Fibroblast of lung (primary cell): ENCODE measurements around the gene PTPRZ1. TPM values are rescaled to one million over a fixed set of nuclear protein-coding genes. Genes with fewer than 3 reads are reported as not detected.

ENCODE experiments used
- DNase-seq, 2 donors: peaks; one replicate each; pipeline versions ENCODE4 v3.0.0 to v3.0.0-alpha.2; 2010; ENCODE audit warnings: low read depth in 2 of 2
- H2AFZ ChIP-seq: 2 replicates; pipeline ENCODE4 v1.5.1; 2012; ENCODE audit warnings: low read length, control low read depth, inconsistent platforms
- H3K27ac ChIP-seq: 2 replicates; pipeline ENCODE4 v1.5.1; 2011; ENCODE audit warnings: low read length, control low read depth; ENCODE audit not compliant: insufficient read depth
- H3K27me3 ChIP-seq: 2 replicates; pipeline ENCODE4 v1.5.1; 2011; ENCODE audit warnings: mild to moderate bottlenecking, low read length; ENCODE audit not compliant: control insufficient read depth, insufficient read depth
- H3K36me3 ChIP-seq: 2 replicates; pipeline ENCODE4 v1.5.1; 2011; ENCODE audit warnings: low read length; ENCODE audit not compliant: control insufficient read depth, insufficient read depth
- H3K4me1 ChIP-seq: 2 replicates; pipeline ENCODE4 v1.5.1; 2011; ENCODE audit warnings: low read length; ENCODE audit not compliant: control insufficient read depth, insufficient read depth; ENCODE audit errors: extremely low read depth
- H3K4me2 ChIP-seq: 2 replicates; pipeline ENCODE4 v1.5.1; 2011; ENCODE audit warnings: low read length, control low read depth; ENCODE audit not compliant: insufficient read depth; ENCODE audit errors: extremely low read depth
- H3K4me3 ChIP-seq, 4 experiments: fragments of 200-600 bp in 1 of 4; sonication (generic) in 1 of 4; replicated peaks in 1 of 4; 2 replicates each; pipeline ENCODE4 v1.5.1; 2011 to 2016; ENCODE audit warnings: low read length in 4 of 4, low read depth in 3 of 4, mild to moderate bottlenecking in 3 of 4, control low read depth in 2 of 4, inconsistent platforms in 1 of 4, mixed read lengths in 1 of 4; ENCODE audit not compliant: insufficient read depth in 1 of 4; ENCODE audit errors: control extremely low read depth in 1 of 4
- H3K79me2 ChIP-seq: 2 replicates; pipeline ENCODE4 v1.5.1; 2012; ENCODE audit warnings: mild to moderate bottlenecking, low read length, inconsistent platforms; ENCODE audit not compliant: control insufficient read depth, insufficient read depth
- H3K9ac ChIP-seq: 2 replicates; pipeline ENCODE4 v1.5.1; 2011; ENCODE audit warnings: mild to moderate bottlenecking, low read length, control low read depth; ENCODE audit not compliant: insufficient read depth
- H3K9me3 ChIP-seq: 2 replicates; pipeline ENCODE4 v1.5.1; 2012; ENCODE audit warnings: low read depth, low read length; ENCODE audit not compliant: control insufficient read depth, insufficient read depth
- H4K20me1 ChIP-seq: 2 replicates; pipeline ENCODE4 v1.5.1; 2011; ENCODE audit warnings: low read length; ENCODE audit not compliant: control insufficient read depth, insufficient read depth; ENCODE audit errors: extremely low read depth
- EZH2 ChIP-seq: IDR thresholded peaks from 2 replicates; pipeline ENCODE4 v1.5.1; 2012; ENCODE audit warnings: low read length, control low read depth, mild to moderate bottlenecking; ENCODE audit errors: missing control alignments
- polyA plus RNA-seq, 2 donors: library from polyadenylated mRNA; depleted of rRNA in 1 of 2; stranded (reverse) in 1 of 2; unstranded in 1 of 2; fragments of >200 nt; gene quantifications; 2 replicates each; pipeline ENCODE4 v1.2.1, GENCODE V29; 2011 to 2012; ENCODE audit warnings: missing spikeins in 1 of 2
- total RNA-seq: library from RNA; depleted of rRNA; stranded (reverse); fragments of >200 nt; gene quantifications from 2 replicates; pipeline ENCODE4 v1.2.1, GENCODE V29; 2014
- TF ChIP-seq, protein P1 (sequence below), 2 donors: IDR thresholded peaks in 1 of 2; conservative IDR thresholded peaks in 1 of 2; 1 replicate in 1 of 2; 2 replicates in 1 of 2; pipeline ENCODE4 v1.5.1; 2011 to 2012; ENCODE audit warnings: low read length in 2 of 2, control low read depth in 1 of 2, inconsistent platforms in 1 of 2, low read depth in 1 of 2, mild to moderate bottlenecking in 1 of 2

The PTPRZ1 gene
- total and polyA plus RNA-seq, 2 donors (not counting 1 experiment from before 2014, with no cell fraction given) = 0.09 TPM; not detected in 1

DNA sequence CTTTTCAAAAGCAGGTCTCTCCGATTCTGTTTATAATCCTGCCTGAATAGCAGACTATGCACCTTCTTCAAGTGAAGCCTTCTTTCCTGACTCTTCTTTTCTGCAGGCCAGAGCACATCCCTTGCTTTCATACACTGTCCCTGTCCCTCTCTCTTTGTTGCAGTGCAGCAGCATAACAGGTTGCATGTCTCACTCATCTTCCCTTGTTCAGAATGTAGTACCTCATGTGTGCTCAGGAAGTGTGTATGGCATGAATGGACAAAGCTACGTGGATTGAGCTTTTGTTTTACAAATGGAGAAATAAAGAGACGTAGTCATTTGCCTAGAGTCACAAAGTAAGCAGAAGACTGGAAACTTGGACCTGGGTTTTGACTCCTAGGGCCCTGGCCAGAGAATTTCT lies 68.0 kb downstream of the PTPRZ1 start:
- Histone ChIP-seq H3K4me1 (no peaks in the 10 kb centered on the region), H3K27ac (no peak overlapping the region), H3K4me2 (no peak overlapping the region), H2AFZ (no peak overlapping the region), H3K9ac (no peak overlapping the region), H3K4me3 (no peak overlapping the region), H3K9me3 (no peaks in the 10 kb centered on the region), H3K27me3 (no peaks in the 10 kb centered on the region), H3K36me3 (no peaks in the 10 kb centered on the region), H3K79me2 (no peaks in the 10 kb centered on the region), H4K20me1 (no peaks in the 10 kb centered on the region)
- no peak for DNase-seq
- TF ChIP-seq EZH2 = no peak
- TF ChIP-seq, protein P1, sequence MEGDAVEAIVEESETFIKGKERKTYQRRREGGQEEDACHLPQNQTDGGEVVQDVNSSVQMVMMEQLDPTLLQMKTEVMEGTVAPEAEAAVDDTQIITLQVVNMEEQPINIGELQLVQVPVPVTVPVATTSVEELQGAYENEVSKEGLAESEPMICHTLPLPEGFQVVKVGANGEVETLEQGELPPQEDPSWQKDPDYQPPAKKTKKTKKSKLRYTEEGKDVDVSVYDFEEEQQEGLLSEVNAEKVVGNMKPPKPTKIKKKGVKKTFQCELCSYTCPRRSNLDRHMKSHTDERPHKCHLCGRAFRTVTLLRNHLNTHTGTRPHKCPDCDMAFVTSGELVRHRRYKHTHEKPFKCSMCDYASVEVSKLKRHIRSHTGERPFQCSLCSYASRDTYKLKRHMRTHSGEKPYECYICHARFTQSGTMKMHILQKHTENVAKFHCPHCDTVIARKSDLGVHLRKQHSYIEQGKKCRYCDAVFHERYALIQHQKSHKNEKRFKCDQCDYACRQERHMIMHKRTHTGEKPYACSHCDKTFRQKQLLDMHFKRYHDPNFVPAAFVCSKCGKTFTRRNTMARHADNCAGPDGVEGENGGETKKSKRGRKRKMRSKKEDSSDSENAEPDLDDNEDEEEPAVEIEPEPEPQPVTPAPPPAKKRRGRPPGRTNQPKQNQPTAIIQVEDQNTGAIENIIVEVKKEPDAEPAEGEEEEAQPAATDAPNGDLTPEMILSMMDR (conservative IDR thresholded peaks at IDR 0.05 in 1 of 2, IDR thresholded peaks at IDR 0.05 in 1 of 2; ENCODE audit: low read depth in 1 of 2, low read length in 2 of 2) = no peak

GRCh38 chr7:121941830-121942229 lies 68.9 kb downstream of the PTPRZ1 start:
- Histone ChIP-seq H3K27ac (no peak overlapping the region), H3K36me3 (no peaks in the 10 kb centered on the region), H3K27me3 (no peaks in the 10 kb centered on the region), H3K4me2 (no peak overlapping the region), H2AFZ (no peak overlapping the region), H4K20me1 (no peaks in the 10 kb centered on the region), H3K9ac (no peak overlapping the region), H3K9me3 (no peaks in the 10 kb centered on the region), H3K4me3 (no peak overlapping the region), H3K4me1 (no peaks in the 10 kb centered on the region), H3K79me2 (no peaks in the 10 kb centered on the region)
- no peak for DNase-seq
- TF ChIP-seq, protein P1 (conservative IDR thresholded peaks at IDR 0.05 in 1 of 2, IDR thresholded peaks at IDR 0.05 in 1 of 2; ENCODE audit: low read depth in 1 of 2, low read length in 2 of 2) = no peak
- no peak for TF ChIP-seq EZH2

- no peak overlapping the region for H3K4me2 ChIP-seq
- no peak overlapping the region for H3K4me3 ChIP-seq
- TF ChIP-seq, protein P1 (conservative IDR thresholded peaks at IDR 0.05 in 1 of 2, IDR thresholded peaks at IDR 0.05 in 1 of 2; ENCODE audit: low read depth in 1 of 2, low read length in 2 of 2) = no peak
- no peak for TF ChIP-seq EZH2
These were observed 72.1 kb downstream of the PTPRZ1 start for GRCh38 chr7:121945066-121945465.

More at GRCh38 chr7:121945066-121945465, 72.1 kb downstream of the PTPRZ1 start:
- Histone ChIP-seq H3K79me2 (no peaks in the 10 kb centered on the region), H3K36me3 (no peaks in the 10 kb centered on the region), H3K4me1 (no peaks in the 10 kb centered on the region), H3K9ac (no peak overlapping the region), H3K27ac (no peak overlapping the region), H2AFZ (no peak overlapping the region), H3K9me3 (no peaks in the 10 kb centered on the region), H3K27me3 (no peaks in the 10 kb centered on the region), H4K20me1 (no peaks in the 10 kb centered on the region)
- no peak for DNase-seq
